ENCODE data around the gene PRPF38B.

PRPF38B gene

GRCh38 chr1:108718927-108719655 is 27.0 kb downstream of the PRPF38B start:
- Histone ChIP-seq H3K4me3 (ENCODE audit: severe bottlenecking) (no peak overlapping the region), H3K27me3 (ENCODE audit: insufficient read depth, poor library complexity, severe bottlenecking) (no peaks in the 10 kb centered on the region), H3K27ac (ENCODE audit: poor library complexity, severe bottlenecking) (no peak overlapping the region), H3K4me1 (ENCODE audit: insufficient read depth, poor library complexity, severe bottlenecking) (peaks cover 16% of the 10 kb centered on the region), H3K36me3 (ENCODE audit: low read depth) (no peaks in the 10 kb centered on the region), H3K9me3 (ENCODE audit: severe bottlenecking) (no peaks in the 10 kb centered on the region)
- TF ChIP-seq CTCF (IDR thresholded peaks at IDR 0.05; ENCODE audit: poor library complexity, severe bottlenecking): no peak
- DNase-seq (ENCODE audit: low spot score) (no peak), ATAC-seq (ENCODE audit: low read depth) (no peak)

- no peak for TF ChIP-seq CTCF (IDR thresholded peaks at IDR 0.05; ENCODE audit: poor library complexity, severe bottlenecking)
- H3K9me3 ChIP-seq (ENCODE audit: severe bottlenecking): no peaks in the 10 kb centered on the region
- peaks cover 16% of the 10 kb centered on the region for H3K4me1 ChIP-seq (ENCODE audit: insufficient read depth, poor library complexity, severe bottlenecking)
- no peak overlapping the region for H3K27ac ChIP-seq (ENCODE audit: poor library complexity, severe bottlenecking)
- H3K4me3 ChIP-seq (ENCODE audit: severe bottlenecking): no peak overlapping the region
- no peaks in the 10 kb centered on the region for H3K27me3 ChIP-seq (ENCODE audit: insufficient read depth, poor library complexity, severe bottlenecking)
- no peaks in the 10 kb centered on the region for H3K36me3 ChIP-seq (ENCODE audit: low read depth)
- ATAC-seq (ENCODE audit: low read depth): peak; percentile 99
- DNase-seq (ENCODE audit: low spot score): no peak
Measured at GRCh38 chr1:108719656-108720435, 27.7 kb downstream of the PRPF38B start.

- Histone ChIP-seq H3K27ac (ENCODE audit: poor library complexity, severe bottlenecking) (no peak overlapping the region), H3K4me1 (ENCODE audit: insufficient read depth, poor library complexity, severe bottlenecking) (peaks cover 16% of the 10 kb centered on the region), H3K9me3 (ENCODE audit: severe bottlenecking) (no peaks in the 10 kb centered on the region), H3K4me3 (ENCODE audit: severe bottlenecking) (no peak overlapping the region), H3K36me3 (ENCODE audit: low read depth) (no peaks in the 10 kb centered on the region), H3K27me3 (ENCODE audit: insufficient read depth, poor library complexity, severe bottlenecking) (no peaks in the 10 kb centered on the region)
- no peak for DNase-seq (ENCODE audit: low spot score)
- no peak for ATAC-seq (ENCODE audit: low read depth)
- no peak for TF ChIP-seq CTCF (IDR thresholded peaks at IDR 0.05; ENCODE audit: poor library complexity, severe bottlenecking)
Measured at GRCh38 chr1:108722292-108722691, 30.2 kb downstream of the PRPF38B start.

GRCh38 chr1:108725906-108726305 is 33.8 kb downstream of the PRPF38B start:
- H3K27me3 ChIP-seq (ENCODE audit: insufficient read depth, poor library complexity, severe bottlenecking): no peaks in the 10 kb centered on the region
- peaks cover 5% of the 10 kb centered on the region for H3K4me1 ChIP-seq (ENCODE audit: insufficient read depth, poor library complexity, severe bottlenecking)
- no peak for DNase-seq (ENCODE audit: low spot score)
- ATAC-seq (ENCODE audit: low read depth): no peak
- H3K9me3 ChIP-seq (ENCODE audit: severe bottlenecking): no peaks in the 10 kb centered on the region
- no peak for TF ChIP-seq CTCF (IDR thresholded peaks at IDR 0.05; ENCODE audit: poor library complexity, severe bottlenecking)
- no peak overlapping the region for H3K27ac ChIP-seq (ENCODE audit: poor library complexity, severe bottlenecking)
- H3K4me3 ChIP-seq (ENCODE audit: severe bottlenecking): no peak overlapping the region
- no peaks in the 10 kb centered on the region for H3K36me3 ChIP-seq (ENCODE audit: low read depth)

Data from RWPE2 (cell line).